Osteoblast (primary cell): ENCODE data around the gene MGA. TPM values are rescaled to one million over a fixed set of nuclear protein-coding genes. Genes with fewer than 3 reads are reported as not detected.

Source experiments
- DNase-seq: peaks from one replicate; pipeline ENCODE4 v3.0.0; 2011; ENCODE audit warnings: low spot score, mixed read lengths; ENCODE audit not compliant: insufficient read length; ENCODE audit errors: missing footprints
- H2AFZ ChIP-seq: 2 replicates; pipeline ENCODE4 v1.6.0; 2011; ENCODE audit warnings: mild to moderate bottlenecking, low read length
- H3K27ac ChIP-seq: 2 replicates; pipeline ENCODE4 v1.5.1; 2011; ENCODE audit warnings: mild to moderate bottlenecking, low read depth, low read length, moderate library complexity
- H3K27me3 ChIP-seq: 2 replicates; pipeline ENCODE4 v1.6.0; 2012; ENCODE audit warnings: mild to moderate bottlenecking, control low read depth, inconsistent platforms, low read length, moderate library complexity; ENCODE audit not compliant: insufficient read depth
- H3K36me3 ChIP-seq: 2 replicates; pipeline ENCODE4 v1.5.1; 2011; ENCODE audit warnings: mild to moderate bottlenecking, low read length, control low read depth, moderate library complexity; ENCODE audit not compliant: insufficient read depth
- H3K4me1 ChIP-seq: 2 replicates; pipeline ENCODE4 v1.5.1; 2011; ENCODE audit warnings: mild to moderate bottlenecking, low read length, control low read depth, moderate library complexity; ENCODE audit not compliant: insufficient read depth
- H3K4me2 ChIP-seq: 2 replicates; pipeline ENCODE4 v1.6.0; 2011; ENCODE audit warnings: mild to moderate bottlenecking, low read length; ENCODE audit not compliant: insufficient read depth
- H3K4me3 ChIP-seq: fragments of 200-600 bp; sonication (generic); 3 replicates; pipeline ENCODE4 v1.5.1; 2012; ENCODE audit warnings: mild to moderate bottlenecking, low read length, inconsistent platforms; ENCODE audit not compliant: insufficient read depth
- H3K79me2 ChIP-seq: 2 replicates; pipeline ENCODE4 v1.6.0; 2012; ENCODE audit warnings: mild to moderate bottlenecking, low read length, control low read depth, inconsistent platforms; ENCODE audit not compliant: insufficient read depth
- H3K9me3 ChIP-seq: 2 replicates; pipeline ENCODE4 v1.5.1; 2011; ENCODE audit warnings: low read depth, low read length, control low read depth
- H4K20me1 ChIP-seq: 2 replicates; pipeline ENCODE4 v1.6.0; 2012; ENCODE audit warnings: mild to moderate bottlenecking, low read length, control low read depth; ENCODE audit not compliant: insufficient read depth
- CTCF ChIP-seq: IDR thresholded peaks from 2 replicates; pipeline ENCODE4 v1.5.1; 2011; ENCODE audit warnings: mild to moderate bottlenecking, low read depth, low read length, moderate library complexity; ENCODE audit errors: extremely low read depth
- total RNA-seq: library from RNA; depleted of rRNA; stranded (reverse); fragments of >200 nt; gene quantifications from 2 replicates; pipeline ENCODE4 v1.2.3, GENCODE V29; 2012

Gene MGA
- total RNA-seq, 1 donor: 40.2 TPM

GRCh38 chr15:41777421-41777973 lies 117.3 kb downstream of the MGA start:
- peak overlapping the region; percentile 4 for H3K27ac ChIP-seq
- peaks cover 68% of the 10 kb centered on the region for H3K79me2 ChIP-seq
- H3K9me3 ChIP-seq: no peaks in the 10 kb centered on the region
- H3K4me2 ChIP-seq: peak overlapping the region; percentile 96
- no peaks in the 10 kb centered on the region for H3K36me3 ChIP-seq
- no peaks in the 10 kb centered on the region for H3K27me3 ChIP-seq
- no peak overlapping the region for H2AFZ ChIP-seq
- TF ChIP-seq CTCF: no peak
- no peak overlapping the region for H3K4me3 ChIP-seq
- DNase-seq: peak; percentile 71
- peaks cover 65% of the 10 kb centered on the region for H3K4me1 ChIP-seq
- peaks cover 34% of the 10 kb centered on the region for H4K20me1 ChIP-seq

GRCh38 chr15:41778521-41778920 lies 118.3 kb downstream of the MGA start:
- Histone ChIP-seq H3K9me3 (no peaks in the 10 kb centered on the region), H3K4me3 (no peak overlapping the region), H3K4me1 (peaks cover 57% of the 10 kb centered on the region), H4K20me1 (peaks cover 43% of the 10 kb centered on the region), H3K79me2 (peaks cover 78% of the 10 kb centered on the region), H3K36me3 (no peaks in the 10 kb centered on the region), H3K27me3 (no peaks in the 10 kb centered on the region), H3K4me2 (peak overlapping the region; percentile 96), H3K27ac (no peak overlapping the region), H2AFZ (no peak overlapping the region)
- TF ChIP-seq CTCF: no peak
- peak; percentile 69 for DNase-seq

- TF ChIP-seq CTCF: no peak
- peaks cover 85% of the 10 kb centered on the region for H3K79me2 ChIP-seq
- H3K4me3 ChIP-seq: no peak overlapping the region
- no peaks in the 10 kb centered on the region for H3K36me3 ChIP-seq
- DNase-seq: no peak
- H3K4me1 ChIP-seq: peaks cover 53% of the 10 kb centered on the region
- H4K20me1 ChIP-seq: peaks cover 43% of the 10 kb centered on the region
- H3K4me2 ChIP-seq: peak overlapping the region; percentile 37
- no peaks in the 10 kb centered on the region for H3K9me3 ChIP-seq
- H3K27me3 ChIP-seq: no peaks in the 10 kb centered on the region
- no peak overlapping the region for H2AFZ ChIP-seq
- H3K27ac ChIP-seq: peak overlapping the region; percentile 13
These were observed 119.5 kb downstream of the MGA start for GRCh38 chr15:41779662-41780157.

- H2AFZ ChIP-seq: no peak overlapping the region
- H3K27ac ChIP-seq: peak overlapping the region; percentile 13
- peaks cover 48% of the 10 kb centered on the region for H3K4me1 ChIP-seq
- no peak overlapping the region for H3K4me3 ChIP-seq
- peak overlapping the region; percentile 37 for H3K4me2 ChIP-seq
- peaks cover 47% of the 10 kb centered on the region for H4K20me1 ChIP-seq
- DNase-seq: no peak
- H3K27me3 ChIP-seq: no peaks in the 10 kb centered on the region
- H3K79me2 ChIP-seq: peaks cover 86% of the 10 kb centered on the region
- H3K36me3 ChIP-seq: no peaks in the 10 kb centered on the region
- TF ChIP-seq CTCF: no peak
- no peaks in the 10 kb centered on the region for H3K9me3 ChIP-seq
These were observed 120.1 kb downstream of the MGA start for GRCh38 chr15:41780266-41780665.
